Measurements from ENCODE around the gene DYNLRB1. TPM values are rescaled to one million over a fixed set of nuclear protein-coding genes. Genes with fewer than 3 reads are reported as not detected.

The DYNLRB1 gene
- total RNA-seq, 1 donor from 2014 or later, result 18.8 TPM

GRCh38 chr20:34534391-34535165 lies 18.4 kb downstream of the DYNLRB1 start:
- no peak for DNase-seq

GRCh38 chr20:34535301-34535840 lies 19.1 kb downstream of the DYNLRB1 start:
- no peak for DNase-seq

DNA sequence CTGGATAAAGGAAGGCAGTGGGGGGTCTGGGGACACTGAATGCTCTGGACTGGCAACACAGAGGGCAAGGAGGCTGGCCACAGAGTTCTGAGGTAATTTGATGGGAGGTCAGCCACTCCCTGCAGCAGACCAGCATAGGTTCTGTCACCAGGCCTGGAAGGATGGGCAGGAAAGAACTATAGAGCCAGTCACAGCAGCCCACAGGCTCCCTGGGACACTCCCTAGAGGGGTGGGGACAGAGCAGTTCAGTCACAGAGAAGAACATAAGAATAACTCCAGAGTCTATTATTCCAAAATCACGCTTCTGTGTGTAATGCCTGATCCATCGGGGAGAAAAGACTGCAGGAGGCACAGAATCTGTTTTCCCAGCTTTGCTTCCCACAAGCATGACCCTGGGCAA lies 19.6 kb downstream of the DYNLRB1 start:
- DNase-seq, result no peak

DNA sequence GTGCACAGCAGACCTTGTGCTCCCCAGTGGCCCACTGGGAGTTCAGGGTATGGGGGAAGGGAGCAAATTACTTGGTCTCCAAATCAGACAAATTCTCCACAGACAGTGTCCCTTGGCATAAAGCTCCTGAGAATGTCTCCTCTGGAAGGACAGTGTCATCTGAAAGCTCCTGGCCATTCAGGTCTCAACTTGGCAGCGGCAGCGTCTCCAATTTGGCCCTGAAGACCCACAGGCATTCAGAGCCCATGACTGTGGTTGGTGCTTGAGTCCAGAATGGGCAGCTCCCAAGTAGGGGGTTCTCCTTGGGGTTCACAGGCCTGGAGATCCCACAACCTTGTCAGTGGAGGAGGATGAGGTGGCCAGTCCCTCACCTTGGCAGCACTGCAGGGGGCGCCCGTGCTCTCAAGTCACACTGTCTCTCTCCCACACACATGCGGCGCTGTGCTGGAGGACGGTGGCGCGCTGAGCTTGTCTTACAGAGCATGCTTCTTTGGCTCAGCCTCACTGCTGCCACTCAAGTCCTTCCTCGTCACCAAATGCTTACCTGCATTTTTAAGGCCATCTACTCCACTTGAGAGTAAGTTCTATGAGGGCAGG lies 20.7 kb downstream of the DYNLRB1 start:
- DNase-seq, result no peak

DNA sequence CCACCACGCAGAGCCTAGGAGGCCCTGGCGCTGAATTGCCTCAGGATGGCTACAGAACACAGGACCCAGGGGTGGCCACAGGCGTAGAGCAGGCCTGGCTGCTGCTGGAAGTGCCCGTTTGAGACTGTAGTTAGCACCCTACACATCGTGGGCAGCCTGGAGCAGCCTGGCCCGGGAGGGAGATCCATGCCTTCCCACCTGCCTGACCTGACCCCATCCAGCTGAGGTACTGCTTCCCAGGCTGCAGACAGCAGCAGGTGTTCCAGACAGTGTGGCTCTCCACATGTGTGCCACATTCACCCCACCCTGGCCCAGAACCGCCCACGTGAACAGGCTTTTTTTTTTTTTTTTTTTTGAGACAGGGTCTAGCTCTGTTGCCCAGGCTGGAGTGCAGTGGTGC lies 21.4 kb downstream of the DYNLRB1 start:
- no peak for DNase-seq

- no peak for DNase-seq
These were observed 22.5 kb downstream of the DYNLRB1 start for GRCh38 chr20:34538671-34539123.

- no peak for DNase-seq
These were observed 23.5 kb downstream of the DYNLRB1 start for GRCh38 chr20:34539756-34540155.

- DNase-seq, result no peak
These were observed 24.5 kb downstream of the DYNLRB1 start for GRCh38 chr20:34540596-34541263.

DNA sequence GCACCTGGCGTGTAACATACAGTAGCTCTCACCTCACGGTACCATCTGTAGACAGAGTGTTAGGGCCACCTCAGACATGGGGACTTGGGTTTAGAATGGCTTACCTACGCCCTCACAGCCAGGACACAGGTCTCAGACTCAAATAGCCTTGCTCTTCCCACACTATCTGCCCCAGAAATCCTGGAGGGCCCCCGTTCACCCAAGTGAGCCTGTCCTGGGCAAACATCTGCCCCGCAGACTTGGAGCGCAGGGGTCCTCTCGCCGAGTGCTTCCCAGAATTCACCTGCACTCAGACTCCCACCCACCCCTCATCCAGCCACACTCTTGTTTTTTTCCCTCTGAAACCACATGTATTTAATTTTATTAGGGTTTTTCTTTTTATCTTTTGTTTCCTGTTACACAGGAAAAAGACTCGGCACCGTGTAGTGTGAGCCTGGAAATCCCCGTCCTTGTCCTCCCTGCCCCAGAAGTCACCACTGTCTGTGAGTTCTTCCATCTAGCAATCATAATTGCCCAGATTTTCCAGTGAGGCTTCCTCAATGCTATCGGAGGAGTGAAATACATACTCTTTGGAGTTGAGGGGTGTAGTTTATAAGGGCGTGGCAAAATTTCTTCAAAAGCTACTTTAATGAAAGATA lies 25.2 kb downstream of the DYNLRB1 start:
- no peak for DNase-seq

DNA sequence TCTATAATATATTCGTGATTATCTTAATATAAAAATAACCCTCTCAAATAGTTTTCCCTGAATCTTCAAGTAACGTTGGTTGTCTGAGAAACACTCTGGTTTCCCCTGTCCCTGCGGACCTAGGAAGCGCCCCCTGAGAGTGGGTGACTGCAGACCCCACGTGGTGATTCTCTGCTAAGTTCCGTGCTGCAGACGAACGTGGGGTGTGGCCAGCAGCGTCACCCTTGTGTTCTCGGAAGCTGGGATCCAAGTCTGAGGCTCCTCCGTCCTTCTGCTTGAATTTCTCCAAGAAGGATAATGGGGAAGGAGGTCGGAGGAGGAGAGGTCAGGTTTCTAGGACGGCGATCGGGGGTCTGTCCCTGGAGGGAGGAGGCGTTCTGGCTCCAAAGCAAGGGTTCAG lies 25.7 kb downstream of the DYNLRB1 start:
- DNase-seq, result no peak

GRCh38 chr20:34542439-34542838 lies 26.2 kb downstream of the DYNLRB1 start:
- DNase-seq, result no peak

DNA sequence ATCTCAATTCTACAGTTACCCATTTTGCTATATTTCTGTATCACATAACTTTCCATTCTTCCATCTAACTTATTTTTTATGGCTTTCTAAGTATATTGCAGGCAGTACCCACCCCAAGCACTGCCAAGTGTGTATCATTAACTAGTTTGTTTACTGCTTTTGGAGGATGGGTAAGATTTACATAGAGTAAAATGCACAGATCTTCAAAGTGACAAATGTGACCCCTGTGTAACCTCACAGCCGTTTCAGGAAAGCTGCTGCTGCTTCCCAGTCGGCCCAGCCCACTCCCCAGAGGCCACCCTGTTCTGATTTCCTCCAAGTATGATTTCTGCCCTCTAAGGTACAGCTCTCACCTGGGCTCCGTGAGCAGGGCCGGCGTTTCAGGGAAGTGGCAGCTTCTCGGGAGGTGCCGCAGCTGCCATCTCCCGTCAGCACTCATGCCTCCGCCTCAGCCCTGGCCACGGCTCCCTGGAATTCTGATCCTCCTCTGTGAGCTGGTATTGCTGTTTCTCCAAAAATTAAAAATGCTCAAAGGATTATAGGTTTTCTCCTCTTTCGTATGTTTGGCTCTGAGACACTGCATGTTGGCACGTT lies 27.3 kb downstream of the DYNLRB1 start:
- DNase-seq, result no peak

- peak; percentile 51 for DNase-seq
These were observed 28.0 kb downstream of the DYNLRB1 start for GRCh38 chr20:34544109-34544796.

DNA sequence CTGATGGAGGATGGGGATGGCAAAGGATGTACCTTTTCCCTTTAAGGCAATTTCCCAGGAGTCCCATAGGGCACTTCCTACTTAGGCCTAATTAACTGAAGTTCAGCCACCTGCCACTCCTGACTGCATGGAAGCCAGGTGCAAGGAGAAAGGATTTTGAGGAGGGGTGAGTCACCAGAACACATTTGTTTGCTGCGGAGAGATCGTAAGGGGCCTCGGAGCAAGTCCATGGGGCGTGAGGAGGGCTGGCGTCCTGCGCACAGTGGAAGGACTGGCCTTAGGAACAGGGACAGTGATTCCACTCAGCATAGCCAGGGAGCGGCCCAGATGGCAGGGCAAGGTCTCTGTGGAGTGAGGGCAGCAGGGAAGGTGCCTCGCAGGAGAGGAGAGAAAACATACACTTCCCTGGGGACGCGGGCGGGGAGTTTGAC lies 30.5 kb downstream of the DYNLRB1 start:
- no peak for DNase-seq

DNA sequence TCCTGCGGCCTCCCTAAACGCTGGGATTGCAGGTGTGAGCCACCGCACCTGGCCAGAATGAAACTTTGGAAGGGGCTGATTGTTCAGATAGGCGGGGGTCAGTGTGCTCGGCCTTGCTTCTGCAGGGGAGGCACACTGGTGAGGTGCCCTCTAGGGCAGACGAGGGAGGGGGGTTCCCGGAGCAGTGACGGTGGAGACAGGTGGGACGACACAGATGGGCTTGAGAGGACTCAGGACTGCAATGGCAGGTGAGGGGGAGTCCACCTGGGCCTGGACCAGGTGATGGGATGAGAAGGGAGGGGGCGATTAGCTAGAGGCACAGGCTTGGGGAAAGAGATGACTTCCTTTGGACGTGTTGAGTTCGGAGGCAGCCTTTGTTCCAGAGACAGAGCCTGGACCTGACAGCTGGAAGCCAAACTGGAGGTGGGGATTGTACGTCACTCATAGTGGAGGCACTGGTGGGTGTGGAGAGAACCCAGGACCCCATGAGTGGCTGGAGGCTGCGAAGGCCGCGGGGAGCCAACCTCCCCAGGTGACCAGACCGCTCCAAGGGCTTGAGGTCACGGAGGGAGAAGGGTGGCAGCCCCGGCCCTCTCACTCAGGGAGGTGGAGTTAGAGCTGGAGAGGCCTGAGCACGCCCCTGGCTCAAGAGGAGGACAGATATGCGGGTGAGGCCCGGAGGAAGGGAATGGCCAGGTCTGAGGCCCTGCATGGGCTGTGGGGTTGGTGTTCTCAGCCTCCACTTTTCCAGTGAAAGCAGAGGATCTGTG lies 31.8 kb downstream of the DYNLRB1 start:
- no peak for DNase-seq

- peak; percentile 55 for DNase-seq
These were observed 33.2 kb downstream of the DYNLRB1 start for GRCh38 chr20:34549291-34549928.

- DNase-seq, result no peak
These were observed 33.7 kb downstream of the DYNLRB1 start for GRCh38 chr20:34549929-34550305.

DNA sequence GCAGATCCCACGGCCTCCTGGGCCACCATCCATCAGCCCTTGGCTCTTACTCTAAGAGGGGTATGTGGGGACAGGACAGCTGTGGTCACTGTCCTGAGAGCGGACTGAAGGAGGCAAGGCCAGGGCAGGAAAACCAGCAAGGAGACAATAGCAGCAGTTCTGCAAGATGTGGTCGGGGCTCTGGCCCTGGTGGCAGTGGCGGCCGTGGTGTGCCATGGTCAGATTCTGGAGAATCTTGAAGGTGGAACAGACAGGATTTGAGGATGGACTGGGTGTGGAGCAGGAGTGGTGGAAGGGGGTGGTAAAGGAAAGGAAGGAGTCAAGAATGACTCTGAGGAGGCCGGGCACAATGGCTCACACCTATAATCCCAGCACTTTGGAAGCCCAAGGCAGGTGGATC lies 36.3 kb downstream of the DYNLRB1 start:
- no peak for DNase-seq

GRCh38 chr20:34553366-34553867 lies 37.2 kb downstream of the DYNLRB1 start:
- no peak for DNase-seq

DNA sequence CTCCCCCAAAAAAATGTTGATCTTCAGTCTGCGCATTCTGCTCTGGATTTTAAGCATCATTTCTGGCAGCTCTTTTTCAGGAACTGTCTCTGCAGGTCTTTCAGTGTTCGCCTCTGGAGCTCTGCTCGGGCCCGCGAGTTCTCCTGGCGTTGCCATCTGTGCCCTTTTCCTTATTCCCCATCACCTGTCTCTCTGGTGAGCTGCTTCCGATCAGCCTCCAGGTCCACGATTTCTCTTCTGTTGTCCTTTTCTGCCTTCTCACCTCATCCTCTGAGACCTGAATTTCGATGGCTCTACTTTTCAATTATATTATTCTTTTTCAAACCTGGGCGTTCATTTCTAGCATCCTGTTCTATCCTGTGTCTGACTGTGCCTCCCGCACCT lies 41.7 kb downstream of the DYNLRB1 start:
- DNase-seq, result peak; percentile 44
